Loucy (cell line): ENCODE results near the gene XYLB.

ENCODE experiments used
- EZH2phosphoT487 ChIP-seq: fragments of 200-600 bp; IDR thresholded peaks from 2 replicates; pipeline ENCODE4 v1.6.1; 2018; ENCODE audit warnings: antibody characterized with exemption, mild to moderate bottlenecking, moderate library complexity, borderline replicate concordance
- TF ChIP-seq, protein P1 (sequence below): fragments of 200-600 bp; sonication (generic); conservative IDR thresholded peaks from 2 replicates; pipeline ENCODE4 v1.5.1; 2014; ENCODE audit warnings: mild to moderate bottlenecking, antibody characterized with exemption, low read length

DNA sequence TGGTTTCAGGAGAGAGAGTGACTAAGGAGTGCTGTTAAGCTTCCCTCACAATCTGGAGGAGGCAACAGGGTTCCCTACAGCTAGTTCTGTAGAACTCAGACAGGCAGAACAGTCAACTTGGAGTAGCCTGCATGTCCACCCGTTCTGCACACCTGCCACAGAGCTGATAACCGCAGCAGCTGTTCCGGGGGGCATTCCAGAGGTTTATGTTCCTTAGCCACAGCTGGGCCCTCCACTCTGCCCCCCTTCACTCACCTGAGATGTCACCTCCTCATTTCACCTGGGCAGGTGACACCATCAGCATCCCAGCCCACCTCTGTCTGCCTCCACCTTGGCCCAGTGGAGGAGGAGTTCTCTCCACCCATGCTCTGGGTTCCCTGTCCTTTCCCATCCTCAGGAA is 22.6 kb downstream of the XYLB start:
- TF ChIP-seq, protein P1, sequence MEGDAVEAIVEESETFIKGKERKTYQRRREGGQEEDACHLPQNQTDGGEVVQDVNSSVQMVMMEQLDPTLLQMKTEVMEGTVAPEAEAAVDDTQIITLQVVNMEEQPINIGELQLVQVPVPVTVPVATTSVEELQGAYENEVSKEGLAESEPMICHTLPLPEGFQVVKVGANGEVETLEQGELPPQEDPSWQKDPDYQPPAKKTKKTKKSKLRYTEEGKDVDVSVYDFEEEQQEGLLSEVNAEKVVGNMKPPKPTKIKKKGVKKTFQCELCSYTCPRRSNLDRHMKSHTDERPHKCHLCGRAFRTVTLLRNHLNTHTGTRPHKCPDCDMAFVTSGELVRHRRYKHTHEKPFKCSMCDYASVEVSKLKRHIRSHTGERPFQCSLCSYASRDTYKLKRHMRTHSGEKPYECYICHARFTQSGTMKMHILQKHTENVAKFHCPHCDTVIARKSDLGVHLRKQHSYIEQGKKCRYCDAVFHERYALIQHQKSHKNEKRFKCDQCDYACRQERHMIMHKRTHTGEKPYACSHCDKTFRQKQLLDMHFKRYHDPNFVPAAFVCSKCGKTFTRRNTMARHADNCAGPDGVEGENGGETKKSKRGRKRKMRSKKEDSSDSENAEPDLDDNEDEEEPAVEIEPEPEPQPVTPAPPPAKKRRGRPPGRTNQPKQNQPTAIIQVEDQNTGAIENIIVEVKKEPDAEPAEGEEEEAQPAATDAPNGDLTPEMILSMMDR: no peak
- TF ChIP-seq EZH2phosphoT487: no peak
